ENCODE measurements around the gene TRAPPC2L. TPM values are rescaled to one million over a fixed set of nuclear protein-coding genes. Genes with fewer than 3 reads are reported as not detected.

TRAPPC2L gene
- total and polyA plus RNA-seq, 2 of the 13 experiments (the other 11 are each of a cell fraction or from before 2014, with no cell fraction given) = 96.3 to 107 TPM

GRCh38 chr16:88856828-88857727, at the start of gene TRAPPC2L, which contains the start of gene GALNS (continued):
- TF ChIP-seq ZNF160 (CRISPR knock-in tag; IDR thresholded peaks at IDR 0.05) = no peak; the same call in 1 of the 2 replicates
- no peak for TF ChIP-seq ZBTB42 (CRISPR knock-in tag; IDR thresholded peaks at IDR 0.05)
- no peak; the same call in 1 of the 2 replicates for TF ChIP-seq FOXP4 (CRISPR knock-in tag; IDR thresholded peaks at IDR 0.05)
- no peak for TF ChIP-seq JDP2 (CRISPR knock-in tag; IDR thresholded peaks at IDR 0.05; ENCODE audit: borderline replicate concordance)
- 0 out of 2 replicates have a peak, but pooled peaks have one; percentile 55 for TF ChIP-seq ZBTB43 (CRISPR knock-in tag; conservative IDR thresholded peaks at IDR 0.05)
- TF ChIP-seq ZNF256 (CRISPR knock-in tag; conservative IDR thresholded peaks at IDR 0.05) = peak; percentile 60; the same call in 1 of the 2 replicates
- no peak for TF ChIP-seq PHF5A (CRISPR knock-in tag; IDR thresholded peaks at IDR 0.05; ENCODE audit: low read depth, unreplicated experiment)
- TF ChIP-seq ARID2 (CRISPR knock-in tag; IDR thresholded peaks at IDR 0.05; ENCODE audit: borderline replicate concordance) = no peak
- TF ChIP-seq KLF12 (CRISPR knock-in tag; IDR thresholded peaks at IDR 0.05; ENCODE audit: borderline replicate concordance) = no peak; the same call in 1 of the 2 replicates
- no peak for TF ChIP-seq STAG1 (CRISPR knock-in tag; IDR thresholded peaks at IDR 0.05)
- TF ChIP-seq ZSCAN9 (CRISPR knock-in tag; IDR thresholded peaks at IDR 0.05; ENCODE audit: borderline replicate concordance) = no peak
- no peak for TF ChIP-seq AHDC1 (CRISPR knock-in tag; IDR thresholded peaks at IDR 0.05; ENCODE audit: borderline replicate concordance)
- no peak for TF ChIP-seq ZNF333 (CRISPR knock-in tag; IDR thresholded peaks at IDR 0.05; ENCODE audit: borderline replicate concordance)
- TF ChIP-seq PAWR (CRISPR knock-in tag; IDR thresholded peaks at IDR 0.05; ENCODE audit: borderline replicate concordance) = peak; percentile 94; the same call in 1 of the 2 replicates
- no peak; the same call in 1 of the 2 replicates for TF ChIP-seq HNF4A (CRISPR knock-in tag; IDR thresholded peaks at IDR 0.05)
- TF ChIP-seq ZUFSP (CRISPR knock-in tag; IDR thresholded peaks at IDR 0.05; ENCODE audit: borderline replicate concordance) = no peak
- peak; percentile 53; the same call in 1 of the 2 replicates for TF ChIP-seq YEATS4 (CRISPR knock-in tag; IDR thresholded peaks at IDR 0.05; ENCODE audit: borderline replicate concordance)
- peak; percentile 100 for TF ChIP-seq MXI1 (IDR thresholded peaks at IDR 0.05; ENCODE audit: borderline replicate concordance, low read depth, low read length)

All from HepG2 (cell line).